Measurements from ENCODE around the gene NEURL1. TPM values are rescaled to one million over a fixed set of nuclear protein-coding genes. Genes with fewer than 3 reads are reported as not detected.
"Not testable (repeated sequence)": the region's sequence is repeated elsewhere in the genome, so short reads cannot be mapped to it uniquely, and the experiment has no call there.

The NEURL1 gene
- total RNA-seq, 2 experiments from 2014 or later: 0.47 TPM; not detected in 1

GRCh38 chr10:103479135-103479534 lies 14.4 kb upstream of the NEURL1 start, which contains the start of gene CALHM3:
CALHM3 (minus strand) TSS chr10:103479240; CDS start chr10:103479032, 208 bp downstream.
- POLR2A ChIA-PET: interaction anchor here (0.6 kb wide), 1 partner anchor 112 kb away, joined by 6 read pairs; no protein-coding TSS in a partner anchor
- H3K79me2 ChIP-seq (ENCODE audit: insufficient read depth, low read depth, low read length): no peaks in the 10 kb centered on the region
- H3K4me3 ChIP-seq (ENCODE audit: low read depth, low read length, poor library complexity, severe bottlenecking): no peak within 1 kb of the TSS
- no peak for DNase-seq (ENCODE audit: low spot score)
- H3K4me1 ChIP-seq (ENCODE audit: insufficient read depth, low read length, poor library complexity, severe bottlenecking): peaks cover 30% of the 10 kb centered on the region
- H3K9me3 ChIP-seq (ENCODE audit: low read length): no peaks in the 10 kb centered on the region
- H3K9me2 ChIP-seq (ENCODE audit: insufficient read depth, low read length): no peaks in the 10 kb centered on the region
- CTCF ChIA-PET (ENCODE audit: unreplicated experiment): no interaction called here
- intact Hi-C loops (cut with micrococcal nuclease; ENCODE audit: unreplicated experiment): no loop called here
- no TSS peak for BruUV-seq (replicated peaks)
- H4K20me1 ChIP-seq (ENCODE audit: insufficient read depth, low read length): no peaks in the 10 kb centered on the region
- no peak within 1 kb of the TSS for H3K27ac ChIP-seq (ENCODE audit: low read depth, low read length, poor library complexity, severe bottlenecking)
- H3K36me3 ChIP-seq (ENCODE audit: insufficient read depth, low read length): no peaks in the 10 kb centered on the region
- H2AFZ ChIP-seq (ENCODE audit: low read length): no peak within 1 kb of the TSS; the same call in 1 of the 2 replicates
- no peak within 1 kb of the TSS for H3K4me2 ChIP-seq (ENCODE audit: low read length)
- TF ChIP-seq EZH2phosphoT487 (IDR thresholded peaks at IDR 0.05; ENCODE audit: borderline replicate concordance, low read depth, low read length) (no peak), CTCF (conservative IDR thresholded peaks at IDR 0.05; ENCODE audit: low read length) (no peak)

GRCh38 chr10:103480521-103480920 lies 13.0 kb upstream of the NEURL1 start:
- Histone ChIP-seq H3K9me3 (ENCODE audit: low read length) (no peaks in the 10 kb centered on the region), H3K36me3 (ENCODE audit: insufficient read depth, low read length) (no peaks in the 10 kb centered on the region), H3K4me2 (ENCODE audit: low read length) (no peak overlapping the region), H3K4me3 (ENCODE audit: low read depth, low read length, poor library complexity, severe bottlenecking) (no peak overlapping the region), H3K9me2 (ENCODE audit: insufficient read depth, low read length) (no peaks in the 10 kb centered on the region), H2AFZ (ENCODE audit: low read length) (no peak overlapping the region), H3K4me1 (ENCODE audit: insufficient read depth, low read length, poor library complexity, severe bottlenecking) (peaks cover 26% of the 10 kb centered on the region), H3K79me2 (ENCODE audit: insufficient read depth, low read depth, low read length) (no peaks in the 10 kb centered on the region), H4K20me1 (ENCODE audit: insufficient read depth, low read length) (no peaks in the 10 kb centered on the region), H3K27ac (ENCODE audit: low read depth, low read length, poor library complexity, severe bottlenecking) (no peak overlapping the region)
- TF ChIP-seq CTCF (conservative IDR thresholded peaks at IDR 0.05; ENCODE audit: low read length): no peak
- TF ChIP-seq EZH2phosphoT487 (IDR thresholded peaks at IDR 0.05; ENCODE audit: borderline replicate concordance, low read depth, low read length): no peak
- ChIA-PET POLR2A (interaction anchor here (0.9 kb wide), 1 partner anchor 65 kb away, joined by 3 read pairs; no protein-coding TSS in a partner anchor), CTCF (ENCODE audit: unreplicated experiment) (no interaction called here)
- no TSS peak for BruUV-seq (replicated peaks)
- intact Hi-C loops (cut with micrococcal nuclease; ENCODE audit: unreplicated experiment): loop anchor here (5.0 kb wide), 1 partner anchor 563 kb away; the partner anchor contains the start of gene CNNM2
- DNase-seq (ENCODE audit: low spot score): no peak

GRCh38 chr10:103481974-103482531 lies 11.5 kb upstream of the NEURL1 start:
- Histone ChIP-seq H3K4me1 (ENCODE audit: insufficient read depth, low read length, poor library complexity, severe bottlenecking) (peaks cover 10% of the 10 kb centered on the region), H3K4me3 (ENCODE audit: low read depth, low read length, poor library complexity, severe bottlenecking) (no peak overlapping the region), H3K27ac (ENCODE audit: low read depth, low read length, poor library complexity, severe bottlenecking) (no peak overlapping the region), H2AFZ (ENCODE audit: low read length) (no peak overlapping the region), H3K36me3 (ENCODE audit: insufficient read depth, low read length) (no peaks in the 10 kb centered on the region), H3K9me2 (ENCODE audit: insufficient read depth, low read length) (no peaks in the 10 kb centered on the region), H3K4me2 (ENCODE audit: low read length) (no peak overlapping the region), H3K79me2 (ENCODE audit: insufficient read depth, low read depth, low read length) (no peaks in the 10 kb centered on the region), H3K9me3 (ENCODE audit: low read length) (no peaks in the 10 kb centered on the region), H4K20me1 (ENCODE audit: insufficient read depth, low read length) (no peaks in the 10 kb centered on the region)
- POLR2A ChIA-PET: interaction anchor here (0.9 to 1.2 kb wide), 2 partner anchors 23 to 68 kb away, joined by 3 to 4 read pairs; no protein-coding TSS in a partner anchor
- CTCF ChIA-PET (ENCODE audit: unreplicated experiment): no interaction called here
- no TSS peak for BruUV-seq (replicated peaks)
- intact Hi-C loops (cut with micrococcal nuclease; ENCODE audit: unreplicated experiment): loop anchor here (5.0 kb wide), 1 partner anchor 565 kb away; the partner anchor contains the start of gene CNNM2
- DNase-seq (ENCODE audit: low spot score): peak; percentile 86
- peak; percentile 94 for TF ChIP-seq CTCF (conservative IDR thresholded peaks at IDR 0.05; ENCODE audit: low read length)
- no peak for TF ChIP-seq EZH2phosphoT487 (IDR thresholded peaks at IDR 0.05; ENCODE audit: borderline replicate concordance, low read depth, low read length)

- BruUV-seq (replicated peaks); POLR2A ChIA-PET; DNase-seq (ENCODE audit: low spot score); H3K4me3 ChIP-seq (ENCODE audit: low read depth, low read length, poor library complexity, severe bottlenecking); intact Hi-C loops (cut with micrococcal nuclease; ENCODE audit: unreplicated experiment); H3K9me2 ChIP-seq (ENCODE audit: insufficient read depth, low read length); H3K27ac ChIP-seq (ENCODE audit: low read depth, low read length, poor library complexity, severe bottlenecking); H3K36me3 ChIP-seq (ENCODE audit: insufficient read depth, low read length); H3K4me2 ChIP-seq (ENCODE audit: low read length); H4K20me1 ChIP-seq (ENCODE audit: insufficient read depth, low read length); H2AFZ ChIP-seq (ENCODE audit: low read length); H3K9me3 ChIP-seq (ENCODE audit: low read length); CTCF ChIA-PET (ENCODE audit: unreplicated experiment); H3K79me2 ChIP-seq (ENCODE audit: insufficient read depth, low read depth, low read length): not testable (repeated sequence)
- H3K4me1 ChIP-seq (ENCODE audit: insufficient read depth, low read length, poor library complexity, severe bottlenecking): peaks cover 12% of the 10 kb centered on the region
These were observed 6.7 kb upstream of the NEURL1 start for GRCh38 chr10:103486635-103487409.
